CD4-positive, alpha-beta memory T cell (primary cell): ENCODE measurements around the gene NFRKB. TPM values are rescaled to one million over a fixed set of nuclear protein-coding genes. Genes with fewer than 3 reads are reported as not detected.
"Not testable (repeated sequence)": the region's sequence is repeated elsewhere in the genome, so short reads cannot be mapped to it uniquely, and the experiment has no call there.

Experiments
- CTCF ChIA-PET: fragments of 350-600 bp; sonication (Branson Sonifier 250); formaldehyde crosslinking; loops from one replicate; lab custom pipeline; 2021; ENCODE audit warnings: inconsistent platforms; ENCODE audit not compliant: partially characterized antibody; lab: Charles Lee
- POLR2A ChIA-PET: fragments of 350-600 bp; sonication (Branson Sonifier 250); formaldehyde crosslinking; loops from one replicate; lab custom pipeline; 2021; ENCODE audit not compliant: partially characterized antibody; lab: Charles Lee
- DNase-seq, 5 donors: peaks; one replicate each; pipeline versions ENCODE4 v3.0.0 to v3.0.0-alpha.2; 2020 to 2022; ENCODE audit warnings: mixed read lengths in 1 of 5
- H3K27ac ChIP-seq: one replicate; pipeline ENCODE4 v1.7.0; 2013; ENCODE audit warnings: low read depth, low read length
- H3K27me3 ChIP-seq: 2 replicates; pipeline ENCODE4 v1.7.0; 2013; ENCODE audit warnings: mild to moderate bottlenecking, low read length, moderate library complexity; ENCODE audit not compliant: insufficient read depth
- H3K36me3 ChIP-seq: 2 replicates; pipeline ENCODE4 v1.7.0; 2013; ENCODE audit warnings: mild to moderate bottlenecking, low read length, moderate library complexity; ENCODE audit not compliant: insufficient read depth
- H3K4me1 ChIP-seq: 2 replicates; pipeline ENCODE4 v1.7.0; 2013; ENCODE audit warnings: mild to moderate bottlenecking, low read length, moderate library complexity; ENCODE audit not compliant: insufficient read depth
- H3K4me3 ChIP-seq, 2 donors: one replicate each; pipeline ENCODE4 v1.7.0; 2013; ENCODE audit warnings: low read length in 2 of 2, mild to moderate bottlenecking in 1 of 2
- H3K9me3 ChIP-seq, 2 donors: one replicate each; pipeline ENCODE4 v1.7.0; 2013; ENCODE audit warnings: low read length in 2 of 2, control low read depth in 1 of 2; ENCODE audit not compliant: control insufficient read depth in 1 of 2
- H3K27ac Mint-ChIP-seq, 7 donors: one replicate each; pipeline ENCODE4 v1.8.0; 2020 to 2021; ENCODE audit warnings: mixed read lengths in 7 of 7, mild to moderate bottlenecking in 6 of 7, inconsistent platforms in 3 of 7, moderate library complexity in 3 of 7
- H3K27me3 Mint-ChIP-seq, 2 donors: one replicate each; pipeline ENCODE4 v1.8.0; 2020 to 2021; ENCODE audit warnings: mixed read lengths in 2 of 2
- H3K36me3 Mint-ChIP-seq, 2 donors: one replicate each; pipeline ENCODE4 v1.8.0; 2020 to 2021; ENCODE audit warnings: mixed read lengths in 2 of 2, inconsistent platforms in 1 of 2, mild to moderate bottlenecking in 1 of 2
- H3K4me1 Mint-ChIP-seq, 4 donors: one replicate each; pipeline ENCODE4 v1.8.0; 2020 to 2021; ENCODE audit warnings: mixed read lengths in 4 of 4, mild to moderate bottlenecking in 1 of 4
- H3K4me3 Mint-ChIP-seq, 8 donors: one replicate each; pipeline ENCODE4 v1.8.0; 2020 to 2021; ENCODE audit warnings: mixed read lengths in 8 of 8, mild to moderate bottlenecking in 7 of 8, moderate library complexity in 6 of 8, inconsistent platforms in 3 of 8
- H3K9me3 Mint-ChIP-seq, 8 donors: one replicate each; pipeline ENCODE4 v1.8.0; 2020 to 2021; ENCODE audit warnings: mixed read lengths in 8 of 8, mild to moderate bottlenecking in 5 of 8, inconsistent platforms in 3 of 8, moderate library complexity in 1 of 8
- intact Hi-C: fragments of 100-400 bp; cut with micrococcal nuclease; formaldehyde crosslinking; loops from one replicate; pipeline ENCODE4 v1.15.1; 2023
- polyA plus RNA-seq, 2 donors: library from polyadenylated mRNA; unstranded; fragments of 300-500 nt; fragmentation: Illumina TruSeq; gene quantifications; one replicate each; pipeline ENCODE4 v1.2.3, GENCODE V29; 2021
- total RNA-seq, 2 experiments: library from RNA; stranded (reverse); gene quantifications; one replicate each; pipeline ENCODE4 v1.2.3, GENCODE V29; 2021

The NFRKB gene
- total and polyA plus RNA-seq, 4 experiments from 2014 or later = 18.1 to 94.9 (median 63.2) TPM

- ChIA-PET CTCF (interaction anchor here (1.2 kb wide), 1 partner anchor 46 kb away, joined by 3 read pairs; no protein-coding TSS in a partner anchor), POLR2A (interaction anchor here (0.6 to 1.9 kb wide), 4 partner anchors 12 to 1438 kb away, joined by 3 to 9 read pairs (median 4); no protein-coding TSS in a partner anchor)
- Histone ChIP-seq H3K4me1 (peaks cover 42% of the 10 kb centered on the region), H3K27me3 (no peaks in the 10 kb centered on the region), H3K9me3 (no peaks in the 10 kb centered on the region), H3K27ac (no peak overlapping the region), H3K36me3 (no peaks in the 10 kb centered on the region), H3K4me3 (no peak overlapping the region)
- intact Hi-C loops = loop anchor here (5.0 kb wide), 1 partner anchor 62 kb away; no protein-coding TSS in a partner anchor
- Mint-ChIP-seq H3K27ac (peak overlapping the region in 3 of 7 donors; percentile 11 to 82 (median 17)), H3K4me3 (no peak overlapping the region), H3K36me3 (peaks cover 0 to 4% of the 10 kb centered on the region in 2 donors), H3K27me3 (no peaks in the 10 kb centered on the region), H3K9me3 (no peaks in the 10 kb centered on the region), H3K4me1 (peaks cover 40 to 59% (median 45%) of the 10 kb centered on the region in 4 donors)
- DNase-seq = no peak
Observed at GRCh38 chr11:129849447-129850130, 45.8 kb downstream of the NFRKB start.

- H3K36me3 ChIP-seq, H3K9me3 ChIP-seq, H3K27me3 ChIP-seq, H3K4me3 Mint-ChIP-seq, intact Hi-C loops, H3K27me3 Mint-ChIP-seq, H3K27ac ChIP-seq, H3K4me3 ChIP-seq, DNase-seq: not testable (repeated sequence)
- ChIA-PET CTCF (interaction anchor here (0.6 kb wide), 1 partner anchor 28 kb away, joined by 3 read pairs; no protein-coding TSS in a partner anchor), POLR2A (interaction anchor here (1.0 to 3.5 kb wide), 4 partner anchors 12 to 47 kb away, joined by 3 to 17 read pairs (median 5); partner anchors contain the start of gene TMEM45B)
- Mint-ChIP-seq H3K36me3 (peaks cover 3 to 10% of the 10 kb centered on the region in 2 donors), H3K9me3 (peaks cover 0 to 11% (median 5%) of the 10 kb centered on the region in 8 donors), H3K27ac (peak overlapping the region in 1 of 7 donors; percentile 67), H3K4me1 (peaks cover 20 to 44% (median 31%) of the 10 kb centered on the region in 4 donors)
- H3K4me1 ChIP-seq = peaks cover 30% of the 10 kb centered on the region
Observed at GRCh38 chr11:129847361-129847760, 48.0 kb downstream of the NFRKB start.

- H3K9me3 Mint-ChIP-seq = peaks cover 0 to 17% (median 10%) of the 10 kb centered on the region in 8 donors
- intact Hi-C loops = no loop called here
- H3K27ac ChIP-seq = no peak overlapping the region
Observed at GRCh38 chr11:129846508-129847335, 48.7 kb downstream of the NFRKB start.

More at GRCh38 chr11:129846508-129847335, 48.7 kb downstream of the NFRKB start:
- CTCF ChIA-PET = interaction anchor here (0.6 kb wide), 1 partner anchor 29 kb away, joined by 3 read pairs; no protein-coding TSS in a partner anchor
- Histone ChIP-seq H3K9me3 (no peaks in the 10 kb centered on the region), H3K27me3 (no peaks in the 10 kb centered on the region), H3K4me1 (peaks cover 34% of the 10 kb centered on the region), H3K4me3 (peak overlapping the region in 1 of 2 donors; percentile 6), H3K36me3 (no peaks in the 10 kb centered on the region)
- peak; percentile 55 to 79 (median 72) for DNase-seq
- Mint-ChIP-seq H3K4me3 (peak overlapping the region in 7 of 8 donors; percentile 37 to 81 (median 70)), H3K36me3 (peaks cover 4 to 15% of the 10 kb centered on the region in 2 donors), H3K4me1 (peaks cover 21 to 44% (median 33%) of the 10 kb centered on the region in 4 donors), H3K27me3 (no peaks in the 10 kb centered on the region), H3K27ac (peak overlapping the region; percentile 67 to 97 (median 94))
- POLR2A ChIA-PET = interaction anchor here (0.6 to 3.5 kb wide), 9 partner anchors 11 to 1076 kb away, joined by 3 to 17 read pairs (median 4); partner anchors contain the start of genes PRDM10 and TMEM45B

Other genes with a start within 250 kb of the NFRKB start
- gene TMEM45B, start 79.7 kb downstream of the NFRKB start, total RNA-seq = 10 to 100 TPM; 30.8 to 34.4 TPM
- gene TMEM45B, start 79.7 kb downstream of the NFRKB start, polyA plus RNA-seq = 10 to 100 TPM; 14.0 to 21.2 TPM
- gene PRDM10, start 107.3 kb upstream of the NFRKB start, total RNA-seq = 10 to 100 TPM; 11.5 to 13.0 TPM
- gene PRDM10, start 107.3 kb upstream of the NFRKB start, polyA plus RNA-seq = 1 to 10 TPM; 1.3 to 4.2 TPM
- gene APLP2, start 174.3 kb upstream of the NFRKB start, total RNA-seq = 10 to 100 TPM; 58.7 to 65.3 TPM
- 10 to 100 TPM; 33.0 to 42.0 TPM for gene APLP2, start 174.3 kb upstream of the NFRKB start, polyA plus RNA-seq